Measurements from ENCODE around the gene ARVCF. TPM values are rescaled to one million over a fixed set of nuclear protein-coding genes. Genes with fewer than 3 reads are reported as not detected.

The ARVCF gene
- total and polyA plus RNA-seq, 2 of the 8 experiments (the other 6 are each of a cell fraction or from before 2014, with no cell fraction given), result 31.0 to 43.2 TPM

DNA sequence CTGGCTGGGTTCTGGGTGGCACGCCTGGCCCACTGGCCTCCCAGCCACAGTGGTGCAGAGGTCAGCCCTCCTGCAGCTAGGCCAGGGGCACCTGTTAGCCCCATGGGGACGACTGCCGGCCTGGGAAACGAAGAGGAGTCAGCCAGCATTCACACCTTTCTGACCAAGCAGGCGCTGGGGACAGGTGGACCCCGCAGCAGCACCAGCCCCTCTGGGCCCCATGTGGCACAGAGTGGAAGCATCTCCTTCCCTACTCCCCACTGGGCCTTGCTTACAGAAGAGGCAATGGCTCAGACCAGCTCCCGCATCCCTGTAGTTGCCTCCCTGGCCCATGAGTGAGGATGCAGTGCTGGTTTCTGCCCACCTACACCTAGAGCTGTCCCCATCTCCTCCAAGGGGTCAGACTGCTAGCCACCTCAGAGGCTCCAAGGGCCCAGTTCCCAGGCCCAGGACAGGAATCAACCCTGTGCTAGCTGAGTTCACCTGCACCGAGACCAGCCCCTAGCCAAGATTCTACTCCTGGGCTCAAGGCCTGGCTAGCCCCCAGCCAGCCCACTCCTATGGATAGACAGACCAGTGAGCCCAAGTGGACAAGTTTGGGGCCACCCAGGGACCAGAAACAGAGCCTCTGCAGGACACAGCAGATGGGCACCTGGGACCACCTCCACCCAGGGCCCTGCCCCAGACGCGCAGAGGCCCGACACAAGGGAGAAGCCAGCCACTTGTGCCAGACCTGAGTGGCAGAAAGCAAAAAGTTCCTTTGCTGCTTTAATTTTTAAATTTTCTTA, 47.3 kb downstream of the ARVCF start:
- no peak overlapping the region for H4K91ac ChIP-seq (replicated peaks; ENCODE audit: insufficient read length, low read length)
- no peak overlapping the region for H3K23ac ChIP-seq (ENCODE audit: insufficient read length)
- WGBS, 2 experiments (ENCODE audit: extremely low coverage in 1 of 2, insufficient coverage in 1 of 2, insufficient read length in 1 of 2, insufficient replicate concordance in 2 of 2, low coverage in 1 of 2, low lambda C conversion rate in 2 of 2, missing lambda C conversion rate in 1 of 2), result 80% methylated on average over 11 of the region's 11 CpGs; no CpG with 5 or more reads in 1 of the 2 experiments
- no peaks in the 10 kb centered on the region; the same call in 1 of the 2 replicates for H3K23me2 ChIP-seq (ENCODE audit: low read depth, low read length)
- no peak overlapping the region for H3K14ac ChIP-seq (ENCODE audit: insufficient read length)
- no peak overlapping the region for H2BK12ac ChIP-seq (ENCODE audit: low read depth, low read length)
- DNase-seq (ENCODE audit: low read depth in 1 of 2, low spot score in 2 of 2) (no peak), FAIRE-seq (no peak)
- H3K56ac ChIP-seq (replicated peaks; ENCODE audit: insufficient read length, low read depth, low read length), result no peak overlapping the region
- ChIA-PET POLR2A (ENCODE audit: partially characterized antibody) (interaction anchor here (0.8 to 4.2 kb wide), 11 partner anchors 9 to 158 kb away, joined by 3 to 17 read pairs (median 4); partner anchors contain the start of gene TRMT2A), CTCF (ENCODE audit: partially characterized antibody) (interaction anchor here (0.8 to 16.2 kb wide), 14 partner anchors 9 to 239 kb away, joined by 3 to 369 read pairs (median 4); no protein-coding TSS in a partner anchor)
- no peak overlapping the region for H2BK120ac ChIP-seq (replicated peaks; ENCODE audit: low read depth, low read length)
- no peaks in the 10 kb centered on the region for H3K27me3 ChIP-seq (replicated peaks in 1 of 4; ENCODE audit: control insufficient read depth in 3 of 4, extremely low read depth in 1 of 4, insufficient read depth in 3 of 4, low read length in 3 of 4)
- H3K79me2 ChIP-seq (ENCODE audit: control insufficient read depth in 1 of 2, insufficient read depth in 2 of 2, low read length in 2 of 2), result no peaks in the 10 kb centered on the region
- H3K4ac ChIP-seq (replicated peaks; ENCODE audit: insufficient read length, low read depth, low read length), result no peak overlapping the region
- H3K4me3 ChIP-seq (ENCODE audit: extremely low read depth in 1 of 4, insufficient read depth in 2 of 4, low read depth in 3 of 4, low read length in 4 of 4), result no peak overlapping the region
- H3K4me2 ChIP-seq (ENCODE audit: insufficient read depth in 1 of 2, low read depth in 2 of 2, low read length in 2 of 2), result no peak overlapping the region
- H2BK15ac ChIP-seq (ENCODE audit: low read length), result no peak overlapping the region
- peaks cover 6 to 8% of the 10 kb centered on the region in 2 experiments for H4K20me1 ChIP-seq (replicated peaks in 1 of 2; ENCODE audit: control insufficient read depth in 1 of 2, insufficient read depth in 2 of 2, low read length in 2 of 2)
- H2AFZ ChIP-seq (ENCODE audit: low read length), result no peak overlapping the region
- H4K5ac ChIP-seq (ENCODE audit: insufficient read length, low read depth, low read length), result no peak overlapping the region
- no peak overlapping the region for H2AK5ac ChIP-seq (ENCODE audit: low read depth, low read length)
- H4K8ac ChIP-seq (ENCODE audit: extremely low read depth, insufficient read depth, low read length), result no peak overlapping the region
- H2BK5ac ChIP-seq (ENCODE audit: low read depth, low read length), result no peak overlapping the region; the same call in 1 of the 2 replicates
- peaks cover 8 to 24% (median 12%) of the 10 kb centered on the region in 4 experiments; a peak in 6 of 8 replicates for H3K36me3 ChIP-seq (ENCODE audit: control insufficient read depth in 2 of 4, insufficient read depth in 4 of 4, low read length in 3 of 4)
- no peaks in the 10 kb centered on the region; a peak in 2 of 7 replicates for H3K4me1 ChIP-seq (replicated peaks in 1 of 4; ENCODE audit: control insufficient read depth in 3 of 4, insufficient read depth in 4 of 4, low read length in 3 of 4)
- H2BK20ac ChIP-seq (ENCODE audit: low read length), result no peak overlapping the region
- H3K27ac ChIP-seq (ENCODE audit: low read depth, low read length), result no peak overlapping the region
- H3K9ac ChIP-seq (replicated peaks in 1 of 4; ENCODE audit: extremely low read depth in 1 of 4, low read depth in 3 of 4, low read length in 3 of 4), result no peak overlapping the region; a peak in 1 of 7 replicates
- no peak overlapping the region for H3K18ac ChIP-seq (ENCODE audit: extremely low read depth, low read length)
- no peaks in the 10 kb centered on the region for H3K9me3 ChIP-seq (ENCODE audit: insufficient read depth in 2 of 2, low read depth in 1 of 2, low read length in 1 of 2)
- H3K79me1 ChIP-seq (ENCODE audit: low read depth, low read length), result no peaks in the 10 kb centered on the region
- TF ChIP-seq RXRA (IDR thresholded peaks at IDR 0.05; ENCODE audit: insufficient read depth, low read depth, low read length), result no peak
- no peak for TF ChIP-seq BCL11A (IDR thresholded peaks at IDR 0.05; ENCODE audit: low read depth in 2 of 2, low read length in 2 of 2)
- TF ChIP-seq, protein P1, sequence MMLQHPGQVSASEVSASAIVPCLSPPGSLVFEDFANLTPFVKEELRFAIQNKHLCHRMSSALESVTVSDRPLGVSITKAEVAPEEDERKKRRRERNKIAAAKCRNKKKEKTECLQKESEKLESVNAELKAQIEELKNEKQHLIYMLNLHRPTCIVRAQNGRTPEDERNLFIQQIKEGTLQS (IDR thresholded peaks at IDR 0.05; ENCODE audit: insufficient read depth, low read depth, low read length), result no peak
- TF ChIP-seq BACH1 (IDR thresholded peaks at IDR 0.05; ENCODE audit: low read length), result no peak
- TF ChIP-seq POLR2AphosphoS5 (IDR thresholded peaks at IDR 0.05; ENCODE audit: low read depth, low read length), result no peak
- no peak for TF ChIP-seq HDAC2 (IDR thresholded peaks at IDR 0.05; ENCODE audit: borderline replicate concordance in 1 of 2, low read depth in 2 of 2, low read length in 2 of 2)
- no peak for TF ChIP-seq SAP30 (IDR thresholded peaks at IDR 0.05; ENCODE audit: insufficient read depth, insufficient replicate concordance, low read length)
- TF ChIP-seq, protein P2, sequence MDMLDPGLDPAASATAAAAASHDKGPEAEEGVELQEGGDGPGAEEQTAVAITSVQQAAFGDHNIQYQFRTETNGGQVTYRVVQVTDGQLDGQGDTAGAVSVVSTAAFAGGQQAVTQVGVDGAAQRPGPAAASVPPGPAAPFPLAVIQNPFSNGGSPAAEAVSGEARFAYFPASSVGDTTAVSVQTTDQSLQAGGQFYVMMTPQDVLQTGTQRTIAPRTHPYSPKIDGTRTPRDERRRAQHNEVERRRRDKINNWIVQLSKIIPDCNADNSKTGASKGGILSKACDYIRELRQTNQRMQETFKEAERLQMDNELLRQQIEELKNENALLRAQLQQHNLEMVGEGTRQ (IDR thresholded peaks at IDR 0.05; ENCODE audit: low read length), result no peak
- TF ChIP-seq FOSL1 (IDR thresholded peaks at IDR 0.05; ENCODE audit: insufficient read depth, low read depth, low read length), result no peak
- no peak for TF ChIP-seq CHD1 (IDR thresholded peaks at IDR 0.05; ENCODE audit: low read depth, low read length)
